D721Med (cell line): ENCODE measurements around the gene REPS1.
"Not testable (repeated sequence)": the region's sequence is repeated elsewhere in the genome, so short reads cannot be mapped to it uniquely, and the experiment has no call there.

Experiments
- DNase-seq: peaks from one replicate; pipeline ENCODE4 v3.0.0; 2011; ENCODE audit warnings: low spot score; ENCODE audit not compliant: insufficient read length
- FAIRE-seq: peaks from 2 replicates; lab custom pipeline; 2011; peaks lifted over from hg19 to GRCh38; lab: Jason Lieb, UNC
- CTCF ChIP-seq: IDR thresholded peaks from 2 replicates; pipeline ENCODE4 v1.5.1; 2012; ENCODE audit warnings: mild to moderate bottlenecking, control low read depth; ENCODE audit not compliant: insufficient read depth; ENCODE audit errors: missing control alignments

The REPS1 gene

GRCh38 chr6:139028215-139028657 lies 40.2 kb upstream of the REPS1 start:
- FAIRE-seq (no peak), DNase-seq (peak; percentile 37)
- TF ChIP-seq CTCF = no peak

- no peak for TF ChIP-seq CTCF
- FAIRE-seq (no peak), DNase-seq (no peak)
Measured at GRCh38 chr6:139027620-139028182, 39.6 kb upstream of the REPS1 start.

- not testable (repeated sequence) for DNase-seq, FAIRE-seq
Measured at GRCh38 chr6:139025416-139025815, 37.4 kb upstream of the REPS1 start.

- no peak for FAIRE-seq
- DNase-seq = no peak
Measured at GRCh38 chr6:139020689-139021088, 32.6 kb upstream of the REPS1 start.

GRCh38 chr6:139019722-139020121 lies 31.7 kb upstream of the REPS1 start:
- no peak for TF ChIP-seq CTCF
- FAIRE-seq (no peak), DNase-seq (no peak)

More at GRCh38 chr6:139020689-139021088, 32.6 kb upstream of the REPS1 start:
- TF ChIP-seq CTCF = no peak

GRCh38 chr6:139017227-139017626 lies 29.2 kb upstream of the REPS1 start:
- no peak for FAIRE-seq
- no peak for TF ChIP-seq CTCF
- DNase-seq = no peak

GRCh38 chr6:139016337-139017213 lies 28.5 kb upstream of the REPS1 start:
- FAIRE-seq = no peak
- TF ChIP-seq CTCF = no peak

More at GRCh38 chr6:139016337-139017213, 28.5 kb upstream of the REPS1 start:
- no peak for DNase-seq
